Measurements from ENCODE around the gene CLBA1.
"Not testable (repeated sequence)": the region's sequence is repeated elsewhere in the genome, so short reads cannot be mapped to it uniquely, and the experiment has no call there.

The CLBA1 gene

GRCh38 chr14:105028251-105028927 lies 42.8 kb downstream of the CLBA1 start:
- DNase-seq (ENCODE audit: low read depth) = no peak
- no peak overlapping the region for H3K4me3 ChIP-seq (replicated peaks; ENCODE audit: low read depth, low read length)
- TF ChIP-seq, protein P1, sequence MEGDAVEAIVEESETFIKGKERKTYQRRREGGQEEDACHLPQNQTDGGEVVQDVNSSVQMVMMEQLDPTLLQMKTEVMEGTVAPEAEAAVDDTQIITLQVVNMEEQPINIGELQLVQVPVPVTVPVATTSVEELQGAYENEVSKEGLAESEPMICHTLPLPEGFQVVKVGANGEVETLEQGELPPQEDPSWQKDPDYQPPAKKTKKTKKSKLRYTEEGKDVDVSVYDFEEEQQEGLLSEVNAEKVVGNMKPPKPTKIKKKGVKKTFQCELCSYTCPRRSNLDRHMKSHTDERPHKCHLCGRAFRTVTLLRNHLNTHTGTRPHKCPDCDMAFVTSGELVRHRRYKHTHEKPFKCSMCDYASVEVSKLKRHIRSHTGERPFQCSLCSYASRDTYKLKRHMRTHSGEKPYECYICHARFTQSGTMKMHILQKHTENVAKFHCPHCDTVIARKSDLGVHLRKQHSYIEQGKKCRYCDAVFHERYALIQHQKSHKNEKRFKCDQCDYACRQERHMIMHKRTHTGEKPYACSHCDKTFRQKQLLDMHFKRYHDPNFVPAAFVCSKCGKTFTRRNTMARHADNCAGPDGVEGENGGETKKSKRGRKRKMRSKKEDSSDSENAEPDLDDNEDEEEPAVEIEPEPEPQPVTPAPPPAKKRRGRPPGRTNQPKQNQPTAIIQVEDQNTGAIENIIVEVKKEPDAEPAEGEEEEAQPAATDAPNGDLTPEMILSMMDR (IDR thresholded peaks at IDR 0.05; ENCODE audit: low read length, missing control alignments) = no peak

DNA sequence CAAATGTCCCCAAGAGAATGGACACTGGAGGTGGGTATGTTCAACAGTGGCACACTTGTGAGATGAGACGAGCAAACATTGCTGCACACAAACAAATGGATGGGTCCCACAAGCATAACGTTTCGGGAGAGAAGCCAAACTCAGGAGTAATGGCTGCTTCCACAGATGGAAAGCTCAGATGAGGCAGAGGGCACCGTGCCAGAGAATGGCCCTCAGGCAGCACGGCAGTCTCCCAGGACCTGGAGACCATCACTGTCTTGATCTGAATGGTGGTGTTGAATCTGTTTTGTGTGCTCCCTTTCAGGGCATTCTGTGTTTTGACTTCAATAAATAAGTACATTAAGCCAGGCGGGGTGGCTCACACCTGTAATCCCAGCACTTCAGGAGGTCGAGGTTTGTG lies 43.8 kb downstream of the CLBA1 start:
- TF ChIP-seq, protein P1 (IDR thresholded peaks at IDR 0.05; ENCODE audit: low read length, missing control alignments) = no peak
- no peak overlapping the region for H3K4me3 ChIP-seq (replicated peaks; ENCODE audit: low read depth, low read length)
- DNase-seq (ENCODE audit: low read depth) = no peak

GRCh38 chr14:105030194-105030593 lies 44.6 kb downstream of the CLBA1 start:
- H3K4me3 ChIP-seq (replicated peaks; ENCODE audit: low read depth, low read length) = no peak overlapping the region
- TF ChIP-seq, protein P1 (IDR thresholded peaks at IDR 0.05; ENCODE audit: low read length, missing control alignments) = no peak
- no peak for DNase-seq (ENCODE audit: low read depth)

GRCh38 chr14:105030836-105031396 lies 45.3 kb downstream of the CLBA1 start:
- no peak for DNase-seq (ENCODE audit: low read depth)
- TF ChIP-seq, protein P1 (IDR thresholded peaks at IDR 0.05; ENCODE audit: low read length, missing control alignments) = no peak
- no peak overlapping the region for H3K4me3 ChIP-seq (replicated peaks; ENCODE audit: low read depth, low read length)

DNA sequence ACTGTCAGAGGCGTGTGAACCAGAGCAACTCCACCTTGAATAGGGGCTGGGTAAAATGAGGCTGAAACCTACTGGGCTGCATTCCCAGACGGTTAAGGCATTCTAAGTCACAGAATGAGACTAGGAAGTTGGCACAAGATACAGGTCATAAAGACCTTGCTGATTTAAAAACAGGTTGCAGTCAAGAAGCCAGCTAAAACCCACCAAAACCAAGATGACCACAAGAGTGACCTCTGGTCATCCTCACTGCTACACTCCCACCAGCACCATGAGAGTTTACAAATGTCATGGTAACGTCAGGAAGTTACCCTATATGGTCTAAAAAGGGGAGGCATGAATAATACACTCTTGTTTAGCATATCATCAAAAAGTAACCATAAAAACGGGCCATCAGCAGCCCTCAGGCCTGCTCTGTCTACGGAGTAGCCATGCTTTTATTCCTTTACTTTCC lies 46.9 kb downstream of the CLBA1 start:
- not testable (repeated sequence) for DNase-seq (ENCODE audit: low read depth); H3K4me3 ChIP-seq (replicated peaks; ENCODE audit: low read depth, low read length)

DNA sequence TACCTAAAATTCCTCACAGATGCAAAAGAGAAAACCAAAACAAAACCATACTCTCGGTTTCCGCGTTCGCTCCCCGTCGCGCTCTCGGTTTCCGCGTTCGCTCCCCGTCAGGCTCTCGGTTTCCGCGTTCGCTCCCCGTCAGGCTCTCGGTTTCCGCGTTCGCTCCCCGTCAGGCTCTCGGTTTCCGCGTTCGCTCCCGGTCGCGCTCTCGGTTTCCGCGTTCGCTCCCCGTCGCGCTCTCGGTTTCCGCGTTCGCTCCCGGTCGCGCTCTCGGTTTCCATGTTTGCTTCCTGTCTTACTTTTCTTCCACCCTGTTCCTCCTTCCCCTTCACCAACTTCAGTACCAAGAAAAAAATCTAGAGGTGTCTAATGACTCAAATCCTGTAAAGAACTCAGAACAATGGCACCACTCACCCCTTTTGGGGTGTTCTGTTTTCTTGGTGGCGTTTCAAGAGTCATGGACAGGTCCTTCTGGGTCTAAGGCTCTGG lies 47.9 kb downstream of the CLBA1 start:
- DNase-seq (ENCODE audit: low read depth) = not testable (repeated sequence)
- peak overlapping the region; percentile 44 for H3K4me3 ChIP-seq (replicated peaks; ENCODE audit: low read depth, low read length)

- TF ChIP-seq, protein P1 (IDR thresholded peaks at IDR 0.05; ENCODE audit: low read length, missing control alignments) = no peak
- no peak overlapping the region for H3K4me3 ChIP-seq (replicated peaks; ENCODE audit: low read depth, low read length)
- DNase-seq (ENCODE audit: low read depth) = no peak
These were observed 48.9 kb downstream of the CLBA1 start for GRCh38 chr14:105034315-105035039.

GRCh38 chr14:105035616-105036015 lies 50.0 kb downstream of the CLBA1 start:
- not testable (repeated sequence) for DNase-seq (ENCODE audit: low read depth); H3K4me3 ChIP-seq (replicated peaks; ENCODE audit: low read depth, low read length)

All from fibroblast of pulmonary artery (primary cell).